Measurements from ENCODE around the gene PASD1. TPM values are rescaled to one million over a fixed set of nuclear protein-coding genes. Genes with fewer than 3 reads are reported as not detected.

Gene PASD1
- total RNA-seq, 1 experiment from 2014 or later, result not detected

DNA sequence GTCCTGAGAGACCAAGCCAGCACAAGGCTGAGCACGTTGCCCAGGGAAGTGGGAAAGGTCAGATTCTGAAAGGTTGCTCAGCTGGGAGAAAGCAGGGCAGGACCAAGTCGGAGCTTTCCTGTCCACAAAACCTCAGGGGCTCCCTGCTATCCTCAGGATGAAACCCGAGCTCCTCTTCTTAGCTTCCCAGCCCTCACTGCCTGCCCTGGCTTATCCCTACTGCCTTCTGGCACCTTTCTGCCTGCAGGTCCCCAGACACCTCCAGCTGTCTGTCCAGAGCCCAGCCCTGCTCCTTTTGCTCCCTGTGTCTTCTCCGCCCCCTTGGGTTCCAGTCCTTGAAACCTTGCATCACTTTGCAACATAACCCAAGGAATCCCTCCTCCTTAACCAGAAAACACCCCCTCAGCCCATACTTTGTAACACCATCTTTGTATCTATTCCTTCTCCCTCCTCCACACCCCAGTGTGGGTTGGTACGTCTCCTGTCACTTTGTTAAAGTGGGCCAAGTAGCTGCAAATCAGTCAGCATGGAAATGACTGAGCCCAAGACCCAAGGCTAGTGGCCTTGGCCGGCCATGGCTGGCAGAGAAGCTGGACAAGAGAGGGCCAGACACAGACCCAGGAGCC lies 111.8 kb downstream of the PASD1 start:
- ATAC-seq, result no peak
- ChIA-PET POLR2A (no interaction called here), CTCF (no interaction called here)
- no peaks in the 10 kb centered on the region for H3K4me1 ChIP-seq (ENCODE audit: control insufficient read depth, insufficient read depth, low read length)
- no peaks in the 10 kb centered on the region for H3K27me3 ChIP-seq (ENCODE audit: control insufficient read depth, insufficient read depth, low read length)
- intact Hi-C loops (cut with micrococcal nuclease; ENCODE audit: unreplicated experiment) (no loop called here), in situ Hi-C loops (cut with HindIII; ENCODE audit: low pct_unique_long_range_greater_than_20kb, low sequenced_read_pairs) (no loop called here)
- DNase-seq (ENCODE audit: low read depth, low spot score), result no peak
- no peaks in the 10 kb centered on the region for H3K36me3 ChIP-seq (ENCODE audit: control insufficient read depth, insufficient read depth, low read length)
- TF ChIP-seq, protein P1, sequence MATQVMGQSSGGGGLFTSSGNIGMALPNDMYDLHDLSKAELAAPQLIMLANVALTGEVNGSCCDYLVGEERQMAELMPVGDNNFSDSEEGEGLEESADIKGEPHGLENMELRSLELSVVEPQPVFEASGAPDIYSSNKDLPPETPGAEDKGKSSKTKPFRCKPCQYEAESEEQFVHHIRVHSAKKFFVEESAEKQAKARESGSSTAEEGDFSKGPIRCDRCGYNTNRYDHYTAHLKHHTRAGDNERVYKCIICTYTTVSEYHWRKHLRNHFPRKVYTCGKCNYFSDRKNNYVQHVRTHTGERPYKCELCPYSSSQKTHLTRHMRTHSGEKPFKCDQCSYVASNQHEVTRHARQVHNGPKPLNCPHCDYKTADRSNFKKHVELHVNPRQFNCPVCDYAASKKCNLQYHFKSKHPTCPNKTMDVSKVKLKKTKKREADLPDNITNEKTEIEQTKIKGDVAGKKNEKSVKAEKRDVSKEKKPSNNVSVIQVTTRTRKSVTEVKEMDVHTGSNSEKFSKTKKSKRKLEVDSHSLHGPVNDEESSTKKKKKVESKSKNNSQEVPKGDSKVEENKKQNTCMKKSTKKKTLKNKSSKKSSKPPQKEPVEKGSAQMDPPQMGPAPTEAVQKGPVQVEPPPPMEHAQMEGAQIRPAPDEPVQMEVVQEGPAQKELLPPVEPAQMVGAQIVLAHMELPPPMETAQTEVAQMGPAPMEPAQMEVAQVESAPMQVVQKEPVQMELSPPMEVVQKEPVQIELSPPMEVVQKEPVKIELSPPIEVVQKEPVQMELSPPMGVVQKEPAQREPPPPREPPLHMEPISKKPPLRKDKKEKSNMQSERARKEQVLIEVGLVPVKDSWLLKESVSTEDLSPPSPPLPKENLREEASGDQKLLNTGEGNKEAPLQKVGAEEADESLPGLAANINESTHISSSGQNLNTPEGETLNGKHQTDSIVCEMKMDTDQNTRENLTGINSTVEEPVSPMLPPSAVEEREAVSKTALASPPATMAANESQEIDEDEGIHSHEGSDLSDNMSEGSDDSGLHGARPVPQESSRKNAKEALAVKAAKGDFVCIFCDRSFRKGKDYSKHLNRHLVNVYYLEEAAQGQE (IDR thresholded peaks at IDR 0.05; ENCODE audit: insufficient read depth in 1 of 2, low read depth in 2 of 2, low read length in 1 of 2), result no peak
- no TSS peak for BruUV-seq (replicated peaks)
- no peak overlapping the region for H3K4me3 ChIP-seq (ENCODE audit: low read depth in 2 of 2, low read length in 2 of 2)
- H3K27ac ChIP-seq (ENCODE audit: low read length), result no peak overlapping the region
- H3K9me3 ChIP-seq (ENCODE audit: control insufficient read depth, insufficient read depth, low read depth, low read length), result no peaks in the 10 kb centered on the region

DNA sequence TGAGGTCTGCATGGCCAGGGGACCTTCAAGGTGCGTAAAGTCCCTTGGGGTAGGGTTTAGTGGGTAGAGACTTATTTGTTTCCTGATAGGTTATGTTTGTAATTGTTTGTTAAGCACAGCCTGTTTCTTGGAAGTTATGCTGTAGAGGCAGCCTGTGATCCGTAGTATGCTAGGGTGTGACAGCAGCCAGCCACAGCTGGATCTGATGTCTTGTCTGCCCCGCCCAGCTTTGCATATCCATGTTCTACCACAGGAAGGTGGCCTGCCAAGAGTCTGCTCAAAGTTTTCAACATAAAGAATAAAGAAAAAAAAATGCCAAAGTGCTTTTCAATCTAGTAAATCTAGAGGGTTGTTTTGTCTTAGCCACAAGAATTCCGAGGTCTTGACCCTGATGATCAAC lies 112.7 kb downstream of the PASD1 start:
- TF ChIP-seq SIN3A (IDR thresholded peaks at IDR 0.05; ENCODE audit: borderline replicate concordance, insufficient read depth, low read depth, low read length) (no peak), TCF7L2 (IDR thresholded peaks at IDR 0.05; ENCODE audit: low read depth, low read length) (no peak), POLR2AphosphoS5 (IDR thresholded peaks at IDR 0.05; ENCODE audit: low read depth, low read length) (no peak)
- TF ChIP-seq, protein P1 (IDR thresholded peaks at IDR 0.05; ENCODE audit: insufficient read depth in 1 of 2, low read depth in 2 of 2, low read length in 1 of 2), result no peak
- TF ChIP-seq, protein P2, sequence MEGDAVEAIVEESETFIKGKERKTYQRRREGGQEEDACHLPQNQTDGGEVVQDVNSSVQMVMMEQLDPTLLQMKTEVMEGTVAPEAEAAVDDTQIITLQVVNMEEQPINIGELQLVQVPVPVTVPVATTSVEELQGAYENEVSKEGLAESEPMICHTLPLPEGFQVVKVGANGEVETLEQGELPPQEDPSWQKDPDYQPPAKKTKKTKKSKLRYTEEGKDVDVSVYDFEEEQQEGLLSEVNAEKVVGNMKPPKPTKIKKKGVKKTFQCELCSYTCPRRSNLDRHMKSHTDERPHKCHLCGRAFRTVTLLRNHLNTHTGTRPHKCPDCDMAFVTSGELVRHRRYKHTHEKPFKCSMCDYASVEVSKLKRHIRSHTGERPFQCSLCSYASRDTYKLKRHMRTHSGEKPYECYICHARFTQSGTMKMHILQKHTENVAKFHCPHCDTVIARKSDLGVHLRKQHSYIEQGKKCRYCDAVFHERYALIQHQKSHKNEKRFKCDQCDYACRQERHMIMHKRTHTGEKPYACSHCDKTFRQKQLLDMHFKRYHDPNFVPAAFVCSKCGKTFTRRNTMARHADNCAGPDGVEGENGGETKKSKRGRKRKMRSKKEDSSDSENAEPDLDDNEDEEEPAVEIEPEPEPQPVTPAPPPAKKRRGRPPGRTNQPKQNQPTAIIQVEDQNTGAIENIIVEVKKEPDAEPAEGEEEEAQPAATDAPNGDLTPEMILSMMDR (IDR thresholded peaks at IDR 0.05), result no peak
- intact Hi-C loops (cut with micrococcal nuclease; ENCODE audit: unreplicated experiment) (no loop called here), in situ Hi-C loops (cut with HindIII; ENCODE audit: low pct_unique_long_range_greater_than_20kb, low sequenced_read_pairs) (no loop called here)
- no peak overlapping the region for H3K4me3 ChIP-seq (ENCODE audit: low read depth in 2 of 2, low read length in 2 of 2)
- CTCF ChIA-PET, result no interaction called here
- H3K27ac ChIP-seq (ENCODE audit: low read length), result no peak overlapping the region
- DNase-seq (ENCODE audit: low read depth, low spot score) (no peak), ATAC-seq (no peak)
- no TSS peak for BruUV-seq (replicated peaks)
- POLR2A ChIA-PET, result no interaction called here
- H3K27me3 ChIP-seq (ENCODE audit: control insufficient read depth, insufficient read depth, low read length), result no peaks in the 10 kb centered on the region
- H3K4me1 ChIP-seq (ENCODE audit: control insufficient read depth, insufficient read depth, low read length), result no peaks in the 10 kb centered on the region
- no peaks in the 10 kb centered on the region for H3K36me3 ChIP-seq (ENCODE audit: control insufficient read depth, insufficient read depth, low read length)
- no peaks in the 10 kb centered on the region for H3K9me3 ChIP-seq (ENCODE audit: control insufficient read depth, insufficient read depth, low read depth, low read length)

Measured in Panc1 (cell line).